GM23338 (cell line): ENCODE measurements around the gene C6orf15. TPM values are rescaled to one million over a fixed set of nuclear protein-coding genes. Genes with fewer than 3 reads are reported as not detected.
A peak's percentile ranks its signal among the peaks of the same experiment; 100 is the strongest.

ENCODE experiments used
- ATAC-seq: fragments of 200-7000 bp; cut with Tn5 transposase; 3 replicates; pipeline ENCODE4 v1.9.1; 2020
- DNase-seq: peaks from one replicate; pipeline ENCODE4 v3.0.0-alpha.2; 2015; ENCODE audit warnings: low spot score
- H2AFZ ChIP-seq: fragments of 200-600 bp; sonication (generic); 2 replicates; pipeline ENCODE4 v1.8.0; 2016; ENCODE audit warnings: antibody characterized with exemption, mild to moderate bottlenecking, moderate library complexity
- H3F3A ChIP-seq: fragments of 200-600 bp; sonication (generic); replicated peaks from 2 replicates; pipeline ENCODE4 v1.8.0; 2017; ENCODE audit warnings: antibody characterized with exemption, mixed run types, low read depth
- H3K27ac ChIP-seq: fragments of 200-600 bp; sonication (generic); 2 replicates; pipeline ENCODE4 v1.6.1; 2016; ENCODE audit warnings: low read depth
- H3K27me3 ChIP-seq: fragments of 200-600 bp; sonication (generic); 2 replicates; pipeline ENCODE4 v1.8.0; 2016; ENCODE audit warnings: mild to moderate bottlenecking, mixed run types, moderate library complexity; ENCODE audit not compliant: insufficient read depth
- H3K36me3 ChIP-seq: fragments of 200-600 bp; sonication (generic); 2 replicates; pipeline ENCODE4 v1.8.0; 2016; ENCODE audit warnings: mild to moderate bottlenecking; ENCODE audit not compliant: insufficient read depth
- H3K4me1 ChIP-seq: fragments of 200-600 bp; sonication (generic); 2 replicates; pipeline ENCODE4 v1.8.0; 2016; ENCODE audit warnings: mild to moderate bottlenecking, moderate library complexity; ENCODE audit not compliant: insufficient read depth
- H3K4me2 ChIP-seq: fragments of 200-600 bp; sonication (generic); 2 replicates; pipeline ENCODE4 v1.7.1; 2017; ENCODE audit warnings: mixed run types
- H3K4me3 ChIP-seq: fragments of 200-600 bp; sonication (generic); 2 replicates; pipeline ENCODE4 v1.6.1; 2016; ENCODE audit warnings: mixed run types
- H3K79me2 ChIP-seq: fragments of 200-600 bp; sonication (generic); replicated peaks from 2 replicates; pipeline ENCODE4 v1.8.0; 2017; ENCODE audit warnings: mild to moderate bottlenecking; ENCODE audit not compliant: insufficient read depth
- H3K9me2 ChIP-seq: fragments of 200-600 bp; sonication (generic); 2 replicates; pipeline ENCODE4 v1.8.0; 2017; ENCODE audit not compliant: insufficient read depth
- H4K20me1 ChIP-seq: fragments of 200-600 bp; sonication (generic); replicated peaks from 2 replicates; pipeline ENCODE4 v1.8.0; 2017; ENCODE audit warnings: mild to moderate bottlenecking; ENCODE audit not compliant: insufficient read depth
- H3K27ac Mint-ChIP-seq: 2 replicates; pipeline ENCODE4 v1.8.0; 2020; ENCODE audit warnings: inconsistent platforms, mild to moderate bottlenecking, moderate library complexity, mixed read lengths
- H3K27me3 Mint-ChIP-seq: 3 replicates; pipeline ENCODE4 v1.8.0; 2022; ENCODE audit warnings: low read depth, mild to moderate bottlenecking, moderate library complexity, mixed read lengths, inconsistent platforms; ENCODE audit not compliant: insufficient read depth, poor library complexity
- H3K36me3 Mint-ChIP-seq: 3 replicates; pipeline ENCODE4 v1.8.0; 2021; ENCODE audit warnings: low read depth, mild to moderate bottlenecking, inconsistent platforms, moderate library complexity, mixed read lengths
- H3K4me1 Mint-ChIP-seq: 3 replicates; pipeline ENCODE4 v1.8.0; 2020; ENCODE audit warnings: mild to moderate bottlenecking, inconsistent platforms, mixed read lengths
- H3K4me3 Mint-ChIP-seq: 3 replicates; pipeline ENCODE4 v1.8.0; 2021; ENCODE audit warnings: moderate library complexity, mild to moderate bottlenecking, inconsistent platforms, mixed read lengths
- H3K9me3 Mint-ChIP-seq: 3 replicates; pipeline ENCODE4 v1.8.0; 2020; ENCODE audit warnings: moderate library complexity, mild to moderate bottlenecking, inconsistent platforms, mixed read lengths
- CTCF ChIP-seq, 2 experiments: fragments of 200-600 bp in 1 of 2; sonication (generic) in 1 of 2; conservative IDR thresholded peaks; 2 replicates each; pipeline versions ENCODE4 v1.5.1 to v1.6.1; 2016 to 2017; ENCODE audit warnings: antibody characterized with exemption in 2 of 2, low read depth in 2 of 2, mild to moderate bottlenecking in 2 of 2, moderate library complexity in 1 of 2
- EZH2phosphoT487 ChIP-seq: fragments of 200-600 bp; sonication (generic); IDR thresholded peaks from one replicate; pipeline ENCODE4 v1.8.1; 2018; ENCODE audit warnings: antibody characterized with exemption; ENCODE audit not compliant: unreplicated experiment
- JUNB ChIP-seq: IDR thresholded peaks from one replicate; pipeline ENCODE4 v1.6.1; 2016; ENCODE audit warnings: antibody characterized with exemption; ENCODE audit not compliant: unreplicated experiment
- POLR2AphosphoS5 ChIP-seq: IDR thresholded peaks from 2 replicates; pipeline ENCODE4 v1.6.1; 2016; ENCODE audit warnings: antibody characterized with exemption, low read depth
- STAT1 ChIP-seq: IDR thresholded peaks from one replicate; pipeline ENCODE4 v1.6.1; 2016; ENCODE audit warnings: antibody characterized with exemption; ENCODE audit not compliant: unreplicated experiment
- ZNF331 ChIP-seq: fragments of 250-450 bp; sonication (Bioruptor Pico); IDR thresholded peaks from 2 replicates; pipeline ENCODE4 v1.5.0; 2020; ENCODE audit warnings: low read depth, mild to moderate bottlenecking, moderate library complexity
- ZNF462 ChIP-seq: fragments of 250-450 bp; sonication (Bioruptor Pico); IDR thresholded peaks from 2 replicates; pipeline ENCODE4 v1.5.0; 2020; ENCODE audit warnings: mild to moderate bottlenecking, moderate library complexity
- polyA plus RNA-seq: library from polyadenylated mRNA; unstranded; fragments of >200 nt; fragmentation: Nextera tagmentation; extraction: Ambion mirVana; gene quantifications from 2 replicates; pipeline ENCODE4 v1.2.1, GENCODE V29; 2016
- total RNA-seq: library from RNA; depleted of rRNA; stranded (reverse); fragments of >200 nt; shearing (Covaris generic); gene quantifications from 2 replicates; pipeline ENCODE4 v1.2.3, GENCODE V29; 2014

Gene C6orf15
- total and polyA plus RNA-seq, 2 experiments from 2014 or later = not detected

- no peak for TF ChIP-seq ZNF462 (CRISPR knock-in tag)
Observed at GRCh38 chr6:31090973-31091364, 21.4 kb downstream of the C6orf15 start (continued).

GRCh38 chr6:31090275-31090972, 22.0 kb downstream of the C6orf15 start:
- no peak overlapping the region for H3K4me3 Mint-ChIP-seq
- Histone ChIP-seq H3K4me2 (no peak overlapping the region), H3K36me3 (no peaks in the 10 kb centered on the region), H3F3A (no peaks in the 10 kb centered on the region), H3K9me2 (0 out of 2 replicates have a peak, but pooled peaks cover 3% of the 10 kb centered on the region), H2AFZ (peak overlapping the region; percentile 34; the same call in 1 of the 2 replicates), H3K79me2 (no peaks in the 10 kb centered on the region), H3K27ac (no peak overlapping the region), H3K27me3 (no peaks in the 10 kb centered on the region), H3K4me1 (peaks cover 16% of the 10 kb centered on the region), H4K20me1 (no peaks in the 10 kb centered on the region), H3K4me3 (no peak overlapping the region)
- H3K9me3 Mint-ChIP-seq = no peaks in the 10 kb centered on the region
- H3K36me3 Mint-ChIP-seq = no peaks in the 10 kb centered on the region
- H3K4me1 Mint-ChIP-seq = peaks cover 14% of the 10 kb centered on the region
- H3K27ac Mint-ChIP-seq = no peak overlapping the region
- DNase-seq (no peak), ATAC-seq (no peak)
- H3K27me3 Mint-ChIP-seq = peaks cover 4% of the 10 kb centered on the region
- TF ChIP-seq POLR2AphosphoS5 (no peak), ZNF331 (no peak), CTCF (conservative IDR thresholded peaks at IDR 0.05; ENCODE audit: low read depth in 2 of 2) (no peak), JUNB (no peak), ZNF462 (CRISPR knock-in tag) (no peak), EZH2phosphoT487 (no peak), STAT1 (no peak)
